ENCODE results near the gene ATRIP.

Gene ATRIP

GRCh38 chr3:48428088-48428571, 18.4 kb upstream of the ATRIP start:
- Mint-ChIP-seq H3K36me3 (no peaks in the 10 kb centered on the region), H3K9me3 (no peaks in the 10 kb centered on the region), H3K4me1 (peaks cover 4% of the 10 kb centered on the region), H3K4me3 (peak overlapping the region; percentile 44), H3K27me3 (no peaks in the 10 kb centered on the region), H3K27ac (no peak overlapping the region)

DNA sequence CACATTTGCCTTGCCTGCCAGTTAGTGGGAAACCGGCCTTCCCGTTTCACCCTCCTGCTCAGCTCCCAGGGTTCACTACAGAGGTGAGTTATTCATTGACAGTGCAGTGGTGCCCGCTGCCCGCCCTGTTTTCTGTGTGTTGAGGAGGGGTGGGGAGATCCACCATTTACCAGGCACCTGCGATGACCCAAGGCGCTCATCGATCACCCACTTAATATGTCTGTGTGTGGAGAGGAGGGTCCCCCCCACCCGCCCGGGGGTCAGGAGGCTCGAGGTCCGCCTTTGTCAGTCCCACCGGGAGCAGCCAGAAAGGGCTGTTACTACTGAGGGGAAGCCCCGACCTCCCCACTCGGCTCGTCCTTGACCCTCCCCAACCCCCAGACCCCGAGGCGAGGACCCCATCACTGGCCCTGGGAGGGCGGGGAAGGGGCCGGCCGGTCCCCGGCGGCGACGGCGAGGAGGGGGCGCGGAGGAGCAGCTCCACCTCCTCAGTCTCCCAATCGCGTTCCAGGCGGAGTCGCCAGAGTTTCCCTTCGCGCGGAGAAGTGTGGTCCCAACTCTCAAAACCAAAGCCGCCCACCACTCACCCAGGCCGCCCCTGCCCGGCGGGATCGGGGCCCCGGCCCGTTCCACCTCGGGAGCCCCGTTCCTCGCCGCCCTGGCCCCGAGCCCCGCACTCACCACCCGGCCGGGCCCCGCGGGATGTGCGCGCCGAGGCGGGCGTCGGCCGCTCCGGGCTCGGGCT, 17.8 kb upstream of the ATRIP start:
- Mint-ChIP-seq H3K27ac (no peak overlapping the region), H3K9me3 (no peaks in the 10 kb centered on the region), H3K4me1 (peaks cover 4% of the 10 kb centered on the region), H3K36me3 (no peaks in the 10 kb centered on the region), H3K4me3 (peak overlapping the region; percentile 44), H3K27me3 (no peaks in the 10 kb centered on the region)

- H3K4me1 Mint-ChIP-seq = peaks cover 9% of the 10 kb centered on the region
- no peak overlapping the region for H3K27ac Mint-ChIP-seq
Measured at GRCh38 chr3:48429317-48429959, 17.1 kb upstream of the ATRIP start.

DNA sequence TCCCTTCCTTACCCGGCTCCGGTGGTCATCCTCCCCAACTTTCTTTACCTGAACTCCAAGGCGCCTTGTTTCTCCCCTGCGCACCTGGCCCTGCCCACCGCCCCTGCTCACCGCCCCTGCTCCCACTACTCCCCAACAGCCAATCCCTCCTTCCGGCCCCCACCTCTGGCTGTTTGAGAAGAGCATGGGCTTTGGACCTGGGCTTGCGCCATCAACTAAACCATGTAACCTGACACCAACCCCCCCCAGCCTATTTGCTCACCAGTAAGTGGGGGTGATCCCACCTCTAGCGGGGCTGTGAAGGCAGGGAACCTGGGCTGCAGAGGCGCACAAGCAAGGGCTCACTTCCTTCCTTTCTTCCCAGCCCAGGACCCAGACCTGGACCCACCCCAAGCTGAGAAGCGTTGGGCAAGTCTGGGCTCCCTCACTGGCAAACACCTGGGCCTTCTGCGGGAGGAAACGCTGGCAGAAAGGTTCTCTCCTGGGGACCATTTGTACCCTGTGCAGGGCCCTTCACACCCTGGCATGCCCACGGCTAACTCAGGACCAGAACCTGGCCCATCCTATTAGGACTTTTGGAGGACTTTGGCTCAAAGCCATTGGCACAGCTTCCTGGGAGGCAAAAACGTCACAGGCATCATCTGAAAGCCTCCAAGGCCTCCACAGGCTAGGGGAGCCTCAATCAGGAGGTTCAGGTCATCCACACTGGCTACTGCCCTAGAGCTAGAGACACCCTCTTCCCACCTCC, 16.4 kb upstream of the ATRIP start, which contains the start of gene PLXNB1:
PLXNB1 (minus strand) TSS at position 127 of the 748 bp plus-strand sequence. CDS start 5,475 bp downstream, outside the sequence.
- Mint-ChIP-seq H3K4me1 (peaks cover 13% of the 10 kb centered on the region), H3K27me3 (no peaks in the 10 kb centered on the region), H3K27ac (no peak within 1 kb of the TSS), H3K9me3 (no peaks in the 10 kb centered on the region), H3K4me3 (peak within 1 kb of the TSS; percentile 80), H3K36me3 (no peaks in the 10 kb centered on the region)

More at GRCh38 chr3:48429317-48429959, 17.1 kb upstream of the ATRIP start:
- peak overlapping the region; percentile 80 for H3K4me3 Mint-ChIP-seq
- no peaks in the 10 kb centered on the region for H3K36me3 Mint-ChIP-seq
- H3K9me3 Mint-ChIP-seq = no peaks in the 10 kb centered on the region
- H3K27me3 Mint-ChIP-seq = no peaks in the 10 kb centered on the region

- H3K4me3 Mint-ChIP-seq = peak overlapping the region; percentile 54
- no peaks in the 10 kb centered on the region for H3K27me3 Mint-ChIP-seq
- no peak overlapping the region for H3K27ac Mint-ChIP-seq
- H3K9me3 Mint-ChIP-seq = no peaks in the 10 kb centered on the region
- H3K4me1 Mint-ChIP-seq = peaks cover 13% of the 10 kb centered on the region
- H3K36me3 Mint-ChIP-seq = no peaks in the 10 kb centered on the region
Measured at GRCh38 chr3:48430708-48431101, 15.8 kb upstream of the ATRIP start.

DNA sequence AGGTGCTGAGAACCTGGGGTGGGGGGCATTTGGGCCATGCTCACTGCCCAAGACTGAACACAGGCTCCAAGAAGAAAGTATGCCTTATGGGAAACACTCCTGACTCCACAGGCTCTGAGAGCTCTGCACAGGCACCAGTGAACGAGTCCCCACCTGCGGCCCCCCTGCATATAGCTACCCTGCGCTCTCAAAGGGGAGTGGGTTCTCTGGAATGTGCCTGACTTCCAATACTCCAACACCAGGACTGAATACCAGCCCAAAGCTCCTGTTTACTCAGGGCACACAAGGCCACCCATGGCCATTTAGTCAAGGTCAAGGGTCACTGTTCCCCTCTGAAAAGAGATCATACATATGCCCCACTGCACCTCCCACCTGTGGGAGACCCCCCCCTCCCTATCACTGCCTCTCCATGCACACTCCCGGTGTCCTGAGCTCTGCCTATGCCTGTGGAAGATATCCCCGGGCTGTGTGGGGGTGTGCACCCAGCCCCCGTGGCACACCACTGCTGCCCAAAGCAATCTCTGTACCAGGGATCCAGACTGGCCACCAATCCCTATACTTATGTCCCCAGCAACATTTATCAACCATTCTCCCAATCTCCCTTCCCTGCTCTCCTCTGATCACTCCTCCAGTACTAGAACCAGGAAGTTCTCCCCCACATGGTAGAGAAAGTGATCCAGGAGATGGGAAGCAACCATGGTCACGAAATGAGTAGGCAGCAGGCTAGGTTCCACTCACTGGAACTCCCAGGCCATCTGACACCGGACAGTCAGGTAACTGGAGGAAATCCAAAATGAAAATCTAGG, 15.1 kb upstream of the ATRIP start:
- Mint-ChIP-seq H3K9me3 (no peaks in the 10 kb centered on the region), H3K27ac (no peak overlapping the region), H3K4me3 (peak overlapping the region; percentile 54), H3K36me3 (no peaks in the 10 kb centered on the region), H3K4me1 (peaks cover 13% of the 10 kb centered on the region), H3K27me3 (no peaks in the 10 kb centered on the region)

- peaks cover 13% of the 10 kb centered on the region for H3K4me1 Mint-ChIP-seq
- no peaks in the 10 kb centered on the region for H3K36me3 Mint-ChIP-seq
- no peak overlapping the region for H3K27ac Mint-ChIP-seq
- H3K9me3 Mint-ChIP-seq = no peaks in the 10 kb centered on the region
- H3K4me3 Mint-ChIP-seq = no peak overlapping the region
- no peaks in the 10 kb centered on the region for H3K27me3 Mint-ChIP-seq
Measured at GRCh38 chr3:48432411-48433371, 13.8 kb upstream of the ATRIP start.

GRCh38 chr3:48433472-48434118, 12.9 kb upstream of the ATRIP start:
- no peaks in the 10 kb centered on the region for H3K36me3 Mint-ChIP-seq
- H3K9me3 Mint-ChIP-seq = no peaks in the 10 kb centered on the region
- no peaks in the 10 kb centered on the region for H3K27me3 Mint-ChIP-seq
- no peak overlapping the region for H3K4me3 Mint-ChIP-seq
- no peak overlapping the region for H3K27ac Mint-ChIP-seq
- H3K4me1 Mint-ChIP-seq = peaks cover 18% of the 10 kb centered on the region

GRCh38 chr3:48434591-48435222, 11.8 kb upstream of the ATRIP start:
- Mint-ChIP-seq H3K4me3 (no peak overlapping the region), H3K36me3 (no peaks in the 10 kb centered on the region), H3K27me3 (no peaks in the 10 kb centered on the region), H3K27ac (no peak overlapping the region), H3K4me1 (peaks cover 26% of the 10 kb centered on the region), H3K9me3 (no peaks in the 10 kb centered on the region)

GRCh38 chr3:48435223-48435595, 11.3 kb upstream of the ATRIP start:
- H3K9me3 Mint-ChIP-seq = no peaks in the 10 kb centered on the region

DNA sequence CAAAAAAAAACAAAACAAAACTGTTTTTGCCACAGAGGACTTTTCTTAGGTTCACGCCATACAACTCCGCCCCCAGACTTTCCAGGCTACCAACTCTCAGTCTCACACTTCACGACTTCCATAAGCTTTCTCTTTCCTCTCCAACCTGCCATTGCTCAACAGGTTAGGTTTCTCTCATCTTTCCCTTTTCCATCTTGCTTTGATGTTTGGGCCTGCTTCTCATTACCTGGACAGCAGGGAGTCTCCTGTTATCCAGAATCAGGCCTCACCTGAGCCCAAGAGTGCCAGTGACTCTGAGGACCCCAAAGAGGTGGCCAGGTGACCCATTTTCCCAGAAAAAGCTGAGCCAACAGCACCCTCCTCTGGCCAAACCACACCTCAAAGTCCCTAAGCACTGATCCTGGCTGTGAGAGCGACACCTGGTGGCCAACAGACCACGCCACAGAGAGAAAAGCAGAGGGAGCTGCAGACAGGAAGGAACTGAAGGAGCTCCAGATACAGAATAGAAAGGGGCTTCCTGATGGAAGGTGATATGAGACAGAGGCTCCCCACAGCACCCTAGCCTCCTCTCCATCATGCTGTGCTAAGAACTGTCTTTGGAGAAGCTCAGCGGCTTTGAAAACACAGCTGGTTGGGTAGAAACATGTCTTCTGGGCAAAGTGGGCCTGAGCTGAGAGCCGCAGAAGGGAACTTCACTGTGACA, 10.6 kb upstream of the ATRIP start:
- Mint-ChIP-seq H3K9me3 (no peaks in the 10 kb centered on the region), H3K36me3 (no peaks in the 10 kb centered on the region), H3K4me3 (no peak overlapping the region), H3K27ac (no peak overlapping the region), H3K27me3 (no peaks in the 10 kb centered on the region), H3K4me1 (peaks cover 28% of the 10 kb centered on the region)

More at GRCh38 chr3:48435223-48435595, 11.3 kb upstream of the ATRIP start:
- Mint-ChIP-seq H3K36me3 (no peaks in the 10 kb centered on the region), H3K27ac (no peak overlapping the region), H3K4me1 (peaks cover 30% of the 10 kb centered on the region), H3K27me3 (no peaks in the 10 kb centered on the region), H3K4me3 (no peak overlapping the region)

- H3K4me3 Mint-ChIP-seq = no peak overlapping the region
- no peak overlapping the region for H3K27ac Mint-ChIP-seq
- H3K36me3 Mint-ChIP-seq = peaks cover 1% of the 10 kb centered on the region
- H3K27me3 Mint-ChIP-seq = no peaks in the 10 kb centered on the region
- no peaks in the 10 kb centered on the region for H3K9me3 Mint-ChIP-seq
- H3K4me1 Mint-ChIP-seq = peaks cover 28% of the 10 kb centered on the region
Measured at GRCh38 chr3:48436477-48436787, 10.1 kb upstream of the ATRIP start.

DNA sequence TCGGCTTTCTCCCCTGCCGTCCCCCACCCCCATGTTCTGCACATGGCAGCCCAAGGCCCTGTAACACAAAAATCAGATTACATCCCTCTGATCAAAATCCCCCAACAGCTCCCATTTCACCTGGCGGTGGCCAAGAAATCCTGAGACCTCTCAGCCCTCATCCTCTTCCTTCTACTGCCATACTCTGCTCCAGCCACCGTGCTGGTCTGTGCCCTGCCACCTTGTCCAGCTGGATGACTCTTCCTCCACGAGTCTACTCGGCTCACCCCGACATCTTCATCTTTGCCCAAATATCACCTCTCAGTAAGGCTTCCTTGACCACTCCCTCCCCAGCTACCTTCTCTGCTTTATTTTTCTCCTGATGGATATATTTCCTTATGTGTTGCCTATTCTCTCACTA, 9.7 kb upstream of the ATRIP start:
- Mint-ChIP-seq H3K27ac (no peak overlapping the region), H3K4me3 (no peak overlapping the region), H3K4me1 (peaks cover 32% of the 10 kb centered on the region)

More for the DNA sequence above, 9.7 kb upstream of the ATRIP start:
- H3K9me3 Mint-ChIP-seq = no peaks in the 10 kb centered on the region
- peaks cover 4% of the 10 kb centered on the region for H3K36me3 Mint-ChIP-seq
- H3K27me3 Mint-ChIP-seq = no peaks in the 10 kb centered on the region
